Hematopoietic multipotent progenitor cell treated with erythropoietin and hydrocortisone succinate and interleukin-3 and kit ligand, for 6 days (in vitro differentiated cells): ENCODE data around the gene OBSL1.

Source experiments
- DNase-seq: peaks from one replicate; pipeline ENCODE4 v3.0.0-alpha.2; 2015

Gene OBSL1

DNA sequence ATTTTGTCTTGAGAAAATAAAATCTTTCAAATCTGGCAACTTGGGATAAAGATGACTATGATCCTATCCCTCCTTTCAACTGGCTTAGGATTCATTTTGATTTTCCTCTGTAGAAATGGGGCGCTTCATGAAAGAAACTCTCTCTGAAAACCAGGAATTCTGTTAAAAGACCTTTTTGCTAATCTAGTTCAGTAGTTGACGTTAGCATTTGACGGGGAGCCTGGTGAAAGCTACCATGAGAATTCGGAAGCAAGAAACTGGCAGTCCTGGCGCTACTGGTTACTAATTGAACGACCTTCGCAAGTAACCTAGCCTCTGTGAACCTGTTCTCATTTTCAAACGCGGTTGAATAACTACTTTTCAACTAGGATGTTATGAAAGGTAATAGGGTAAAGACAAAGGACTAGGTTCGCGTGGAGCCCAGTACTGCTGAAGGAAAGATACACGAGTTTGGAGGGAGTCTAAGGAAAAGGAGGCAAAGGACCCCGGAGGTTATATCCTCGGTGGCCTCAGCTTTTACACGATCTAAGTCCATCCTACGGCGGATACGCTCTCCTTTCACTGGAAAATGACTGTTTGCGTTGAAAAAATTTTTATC is 25.7 kb upstream of the OBSL1 start:
- DNase-seq, result peak; percentile 50

GRCh38 chr2:219595256-219595655 is 23.9 kb upstream of the OBSL1 start:
- peak; percentile 83 for DNase-seq

GRCh38 chr2:219593154-219593553 is 21.8 kb upstream of the OBSL1 start:
- DNase-seq, result no peak

DNA sequence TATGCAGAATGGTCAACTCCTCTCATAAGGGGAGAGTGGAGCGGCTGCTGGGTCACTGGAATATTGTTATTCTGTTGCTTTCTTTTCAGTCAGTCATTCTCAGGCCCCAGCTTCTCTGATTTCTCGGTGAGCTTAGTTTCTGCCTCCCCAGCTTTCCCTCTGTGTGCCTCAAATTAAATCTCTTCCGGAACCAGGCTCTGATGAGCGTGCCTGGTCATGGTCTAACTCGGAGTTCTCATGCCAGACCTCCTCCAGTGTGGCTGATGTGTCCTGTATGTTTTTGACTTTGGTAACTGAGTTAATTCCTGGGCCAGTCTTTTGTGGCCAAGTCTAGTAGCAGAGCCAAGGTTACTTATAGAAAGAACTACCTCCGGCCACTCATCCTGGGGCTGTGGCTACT is 21.4 kb upstream of the OBSL1 start:
- no peak for DNase-seq

- DNase-seq, result no peak
These were observed 19.8 kb upstream of the OBSL1 start for GRCh38 chr2:219591091-219591490.

- no peak for DNase-seq
These were observed 10.0 kb upstream of the OBSL1 start for GRCh38 chr2:219581346-219581745.

- DNase-seq, result peak; percentile 70
These were observed 7.7 kb upstream of the OBSL1 start for GRCh38 chr2:219578811-219579613.

GRCh38 chr2:219576505-219577388 is 5.4 kb upstream of the OBSL1 start:
- DNase-seq, result no peak

DNA sequence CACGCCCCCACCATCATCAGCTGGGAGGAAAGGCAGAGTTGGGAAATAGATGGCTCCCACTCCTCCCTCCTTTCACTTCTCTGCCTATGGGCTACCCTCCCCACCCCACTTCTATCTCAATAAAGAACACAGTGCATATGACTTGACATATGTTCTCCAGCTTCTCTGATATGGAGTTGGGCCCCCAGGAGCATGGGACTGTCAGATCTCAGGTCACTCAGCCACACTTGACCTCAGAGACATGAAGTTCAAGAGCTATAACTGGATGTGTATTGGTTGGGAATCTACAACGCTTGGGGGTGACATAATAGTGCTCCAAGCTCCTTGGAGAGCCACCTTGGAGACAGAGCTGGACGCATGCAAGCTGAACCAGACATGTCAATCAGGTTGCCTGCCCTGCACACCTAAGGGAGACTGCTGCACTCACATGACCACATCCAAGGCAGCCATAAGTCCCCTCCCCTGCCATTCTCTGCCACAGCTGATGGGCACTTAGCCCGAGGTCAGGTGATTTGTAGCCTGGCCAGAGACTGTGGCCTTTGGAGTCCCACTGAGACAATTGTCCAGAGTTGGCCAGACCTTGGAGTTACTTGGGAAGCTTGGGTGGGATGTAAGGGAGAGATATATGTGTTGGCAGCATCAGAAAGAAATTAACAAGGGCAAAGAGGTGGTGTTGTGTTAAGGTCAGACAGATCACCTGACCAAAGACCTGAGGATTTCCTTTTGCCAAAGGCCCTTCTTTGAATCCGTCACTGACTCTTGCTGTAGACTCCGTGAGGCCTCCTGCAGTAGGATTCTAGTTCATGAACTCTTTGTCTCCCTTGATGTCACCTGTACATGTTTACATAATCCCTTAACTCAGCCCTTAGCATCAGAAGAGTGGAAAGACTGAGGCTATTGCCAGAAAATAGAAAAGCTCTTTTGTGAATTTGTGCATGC is 4.5 kb upstream of the OBSL1 start:
- DNase-seq, result no peak

GRCh38 chr2:219574484-219575311 is 3.4 kb upstream of the OBSL1 start:
- DNase-seq, result no peak

GRCh38 chr2:219573166-219573565 is 1.8 kb upstream of the OBSL1 start:
- no peak for DNase-seq

GRCh38 chr2:219572237-219573001 is 1.1 kb upstream of the OBSL1 start, which contains the start of gene INHA:
INHA (plus strand) TSS chr2:219572310; CDS start chr2:219572375, 65 bp downstream.
- DNase-seq, result no peak

DNA sequence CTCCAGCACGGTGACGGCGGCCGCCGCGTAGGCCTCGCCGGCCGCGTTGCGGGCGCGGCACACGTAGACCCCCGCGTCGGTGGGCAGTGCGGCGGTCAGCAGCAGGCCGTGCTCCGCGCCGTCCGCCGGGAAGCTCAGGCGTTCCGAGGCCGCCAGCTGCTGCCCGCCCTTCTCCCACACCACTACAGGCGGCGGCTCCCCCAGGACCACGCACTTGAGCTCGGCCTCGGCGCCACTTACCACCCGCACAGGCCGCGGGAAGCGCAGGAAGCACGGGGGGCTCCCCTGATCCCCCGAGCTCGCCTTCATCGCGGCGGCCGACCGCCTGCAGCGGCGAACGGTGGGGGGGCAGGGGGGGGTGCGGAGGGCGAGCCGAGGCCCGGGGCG is 422 bp downstream of the OBSL1 start:
- no peak for DNase-seq

GRCh38 chr2:219570194-219570923 is 980 bp downstream of the OBSL1 start:
- DNase-seq, result peak; percentile 40

DNA sequence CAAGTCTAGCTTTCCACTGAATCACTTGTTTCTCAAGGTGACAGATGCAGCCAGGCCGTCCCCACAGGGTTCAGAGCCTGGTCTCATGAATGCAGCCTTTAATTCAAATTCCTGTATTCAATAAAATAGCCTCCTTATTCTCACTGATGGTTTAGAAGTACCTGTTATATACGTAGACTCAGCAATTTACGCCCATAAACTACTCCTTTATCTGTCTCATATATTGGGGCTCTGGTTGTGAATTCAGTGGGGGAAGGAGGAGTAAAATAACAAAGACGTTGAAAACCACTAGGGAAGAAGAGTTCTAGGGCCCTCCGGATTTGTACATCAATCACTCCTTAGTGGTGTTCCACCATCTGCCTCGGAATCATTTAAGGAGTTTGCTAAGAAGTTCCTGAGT is 1.7 kb downstream of the OBSL1 start:
- DNase-seq, result no peak

- no peak for DNase-seq
These were observed 2.3 kb downstream of the OBSL1 start for GRCh38 chr2:219569041-219569440.

DNA sequence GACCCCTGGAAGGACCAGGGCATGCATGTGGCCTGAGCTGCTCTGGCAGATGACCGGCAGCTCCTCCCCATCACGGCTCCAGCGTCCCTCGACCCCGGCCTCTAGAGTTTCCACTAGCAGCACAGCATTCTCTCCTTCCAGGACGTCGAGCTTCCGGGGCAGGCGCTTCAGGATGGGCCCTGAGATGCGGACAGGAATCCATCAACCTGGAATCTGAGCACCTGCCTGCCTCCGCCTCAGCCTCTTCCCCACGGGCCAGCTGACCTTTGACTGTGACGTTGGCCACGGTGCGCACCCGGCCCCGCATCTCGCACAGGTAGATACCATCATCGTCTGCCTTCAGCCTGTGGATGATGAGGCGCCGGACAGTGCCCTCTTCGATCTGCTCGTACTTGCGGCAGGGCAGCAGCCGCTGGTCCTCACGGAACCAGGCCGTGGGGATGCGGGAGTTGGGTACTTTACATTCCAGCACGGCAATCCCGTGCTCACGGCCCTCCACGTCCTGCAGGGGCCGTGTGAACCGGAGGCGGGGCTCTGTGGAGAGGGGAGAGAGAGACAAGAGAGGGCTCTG is 3.5 kb downstream of the OBSL1 start:
- DNase-seq, result no peak

GRCh38 chr2:219567131-219567530 is 4.2 kb downstream of the OBSL1 start:
- DNase-seq, result no peak

DNA sequence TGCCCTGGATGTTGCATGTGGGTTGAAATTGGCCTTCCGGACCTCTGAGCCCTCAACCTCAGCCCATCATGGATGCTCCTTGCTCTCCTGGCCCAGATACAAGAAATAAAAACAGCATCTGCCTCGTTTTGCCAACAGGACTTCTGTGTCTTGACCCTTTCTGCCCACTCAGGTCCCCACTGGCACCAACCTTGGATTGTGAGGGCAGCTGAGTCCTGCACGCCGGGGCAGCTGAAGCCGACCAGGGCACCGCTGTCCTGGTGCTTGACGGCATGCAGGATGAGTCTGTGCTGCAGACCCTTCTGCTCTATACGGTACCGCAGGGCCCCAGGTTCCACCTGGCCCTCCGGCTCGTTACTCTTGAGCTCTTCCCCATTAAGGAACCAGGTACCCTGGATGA is 4.7 kb downstream of the OBSL1 start:
- DNase-seq, result no peak
